ENCODE data around the gene LTBP3. TPM values are rescaled to one million over a fixed set of nuclear protein-coding genes. Genes with fewer than 3 reads are reported as not detected.

LTBP3 gene
- total RNA-seq, 2 donors from 2014 or later: 492 to 512 TPM

DNA sequence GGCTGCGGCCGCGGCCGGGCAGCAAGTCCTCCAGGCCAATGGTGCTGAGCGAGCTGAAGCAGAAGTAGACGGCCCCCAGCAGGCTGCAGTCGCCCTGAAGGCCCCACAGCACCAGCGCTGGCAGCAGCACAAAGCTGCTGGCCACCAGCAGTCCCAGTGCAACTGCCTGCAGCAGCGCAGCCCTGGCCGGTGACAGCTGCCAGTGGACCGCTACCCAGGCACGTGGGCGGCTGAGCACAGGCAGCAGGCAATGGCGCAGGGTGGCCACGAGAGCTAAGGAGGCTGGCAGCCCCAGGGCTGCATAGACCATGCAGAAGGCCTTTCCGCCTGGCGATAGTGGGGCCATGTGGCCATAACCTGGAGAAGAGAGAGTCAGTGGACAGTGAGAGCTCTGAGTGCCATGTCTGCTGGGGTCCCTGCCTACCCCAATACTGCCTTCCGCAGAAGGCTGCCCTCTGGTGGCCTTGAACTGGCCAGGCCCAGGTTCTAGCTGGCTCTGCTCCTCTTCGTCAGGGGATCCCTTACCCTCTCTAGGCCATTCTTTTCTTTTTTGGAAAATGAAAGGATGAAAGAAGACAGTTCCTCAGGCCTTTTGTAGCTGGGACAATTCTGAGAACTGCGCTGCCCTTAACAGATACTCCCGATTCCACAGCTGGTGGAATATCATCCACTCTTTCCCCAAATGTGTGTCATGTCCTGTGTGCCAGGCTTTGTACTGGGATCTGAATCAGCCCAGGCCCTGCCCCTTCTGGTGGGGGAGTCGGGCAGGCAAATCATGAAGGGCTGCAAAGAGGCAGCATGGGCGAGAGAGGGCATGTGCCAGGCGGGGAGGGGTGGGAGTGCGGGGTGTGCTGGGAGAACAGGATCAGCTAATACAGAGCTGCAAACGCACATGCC, 35.6 kb upstream of the LTBP3 start:
- Histone ChIP-seq H3K27me3 (replicated peaks; ENCODE audit: insufficient read depth) (no peaks in the 10 kb centered on the region), H3K9me3 (no peaks in the 10 kb centered on the region), H3K36me3 (peaks cover 34% of the 10 kb centered on the region), H3K27ac (peak overlapping the region in 1 of 2 donors; percentile 50), H3K4me3 (no peak overlapping the region), H3K4me1 (ENCODE audit: control insufficient read depth in 1 of 2, low read depth in 2 of 2) (peaks cover 0 to 14% of the 10 kb centered on the region in 2 donors)
- TF ChIP-seq, protein P1, sequence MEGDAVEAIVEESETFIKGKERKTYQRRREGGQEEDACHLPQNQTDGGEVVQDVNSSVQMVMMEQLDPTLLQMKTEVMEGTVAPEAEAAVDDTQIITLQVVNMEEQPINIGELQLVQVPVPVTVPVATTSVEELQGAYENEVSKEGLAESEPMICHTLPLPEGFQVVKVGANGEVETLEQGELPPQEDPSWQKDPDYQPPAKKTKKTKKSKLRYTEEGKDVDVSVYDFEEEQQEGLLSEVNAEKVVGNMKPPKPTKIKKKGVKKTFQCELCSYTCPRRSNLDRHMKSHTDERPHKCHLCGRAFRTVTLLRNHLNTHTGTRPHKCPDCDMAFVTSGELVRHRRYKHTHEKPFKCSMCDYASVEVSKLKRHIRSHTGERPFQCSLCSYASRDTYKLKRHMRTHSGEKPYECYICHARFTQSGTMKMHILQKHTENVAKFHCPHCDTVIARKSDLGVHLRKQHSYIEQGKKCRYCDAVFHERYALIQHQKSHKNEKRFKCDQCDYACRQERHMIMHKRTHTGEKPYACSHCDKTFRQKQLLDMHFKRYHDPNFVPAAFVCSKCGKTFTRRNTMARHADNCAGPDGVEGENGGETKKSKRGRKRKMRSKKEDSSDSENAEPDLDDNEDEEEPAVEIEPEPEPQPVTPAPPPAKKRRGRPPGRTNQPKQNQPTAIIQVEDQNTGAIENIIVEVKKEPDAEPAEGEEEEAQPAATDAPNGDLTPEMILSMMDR (IDR thresholded peaks at IDR 0.05): peak; percentile 74
- ATAC-seq (ENCODE audit: insufficient number of reproducible peaks, low FRiP score, low read depth) (no peak), DNase-seq (ENCODE audit: low spot score) (no peak)

DNA sequence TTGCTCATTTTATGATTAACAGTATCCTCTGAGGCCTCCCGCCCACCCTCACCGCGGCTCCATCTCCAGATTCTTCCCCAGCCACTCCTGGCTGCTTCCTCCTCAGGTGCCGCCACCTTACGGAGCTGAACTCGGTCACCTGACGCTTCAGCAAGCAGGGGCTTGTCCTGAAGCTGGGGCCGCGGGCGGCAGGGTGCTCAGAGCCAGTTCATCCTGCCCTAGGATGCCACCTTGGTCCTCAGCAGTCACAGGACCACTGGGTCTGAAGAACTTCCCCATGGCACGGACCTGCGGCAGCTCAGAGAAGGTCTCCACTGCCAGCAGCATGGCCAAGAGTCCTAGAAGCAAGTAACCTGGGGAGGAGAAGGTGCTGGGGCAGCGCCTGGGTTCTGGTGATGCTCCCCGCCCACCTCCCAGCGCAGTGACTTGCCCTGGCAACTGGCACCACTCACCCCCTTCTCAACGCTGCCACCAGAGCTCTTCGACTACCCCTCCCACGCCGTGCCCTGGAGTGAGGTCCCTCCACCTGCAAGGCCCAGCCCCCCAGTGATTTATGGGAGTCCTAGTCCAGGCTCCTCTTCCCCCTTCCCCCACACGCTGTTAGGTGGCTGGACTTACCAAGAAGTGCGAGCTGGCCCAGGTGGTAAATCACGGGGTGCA, 34.8 kb upstream of the LTBP3 start:
- no peak overlapping the region for H3K4me3 ChIP-seq
- peaks cover 27% of the 10 kb centered on the region for H3K36me3 ChIP-seq
- H3K4me1 ChIP-seq (ENCODE audit: control insufficient read depth in 1 of 2, low read depth in 2 of 2): peaks cover 5 to 22% of the 10 kb centered on the region in 2 donors
- ATAC-seq (ENCODE audit: insufficient number of reproducible peaks, low FRiP score, low read depth) (no peak), DNase-seq (ENCODE audit: low spot score) (no peak)
- H3K27ac ChIP-seq: peak overlapping the region in 1 of 2 donors; percentile 50
- TF ChIP-seq, protein P1 (IDR thresholded peaks at IDR 0.05): no peak
- no peaks in the 10 kb centered on the region for H3K27me3 ChIP-seq (replicated peaks; ENCODE audit: insufficient read depth)
- no peaks in the 10 kb centered on the region for H3K9me3 ChIP-seq

DNA sequence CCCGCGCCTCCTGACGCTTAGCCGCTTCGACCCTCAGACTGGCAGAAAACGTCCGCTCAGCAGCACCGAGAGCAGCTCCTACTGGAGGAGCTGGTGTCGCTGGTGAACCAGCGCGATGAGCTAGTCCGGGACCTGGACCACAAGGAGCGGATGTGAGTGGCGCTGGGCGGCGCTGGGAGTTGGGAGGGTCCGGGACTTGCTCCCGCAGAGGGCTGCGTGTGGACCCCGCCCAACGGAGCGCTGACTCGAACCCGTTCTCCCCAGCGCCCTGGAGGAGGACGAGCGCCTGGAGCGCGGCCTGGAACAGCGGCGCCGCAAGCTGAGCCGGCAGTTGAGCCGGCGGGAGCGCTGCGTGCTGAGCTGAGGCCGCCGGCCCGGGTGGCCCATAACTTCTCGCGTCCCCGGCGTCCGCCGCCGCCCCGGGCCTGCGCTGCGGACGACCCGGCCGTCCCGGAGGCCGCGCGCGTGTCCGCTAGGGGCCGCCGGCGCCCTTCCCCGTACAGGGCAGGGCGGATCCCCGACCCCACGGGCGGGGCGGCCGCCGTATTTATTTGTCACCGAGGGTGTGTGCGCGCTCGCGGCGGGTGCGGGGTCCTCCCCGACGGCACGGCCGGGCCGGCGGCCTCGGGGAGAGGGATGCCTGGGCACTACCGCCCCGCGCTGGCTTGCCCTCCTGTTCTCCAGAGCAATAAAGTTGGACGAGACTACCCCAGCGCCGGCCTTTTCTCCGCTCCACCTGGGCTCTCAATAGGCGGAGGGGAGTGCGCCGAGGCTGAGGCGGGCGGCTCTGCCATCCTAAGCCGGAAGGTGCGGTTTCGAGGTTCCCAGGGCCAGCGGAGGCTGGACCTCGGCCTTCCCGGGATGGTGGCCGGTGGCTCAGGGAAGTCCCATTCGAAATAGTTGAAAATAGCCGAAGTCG, 34.0 kb upstream of the LTBP3 start:
- ATAC-seq (ENCODE audit: insufficient number of reproducible peaks, low FRiP score, low read depth): no peak
- peaks cover 23% of the 10 kb centered on the region for H3K36me3 ChIP-seq
- H3K27ac ChIP-seq: no peak overlapping the region
- no peak overlapping the region for H3K4me3 ChIP-seq
- no peaks in the 10 kb centered on the region for H3K27me3 ChIP-seq (replicated peaks; ENCODE audit: insufficient read depth)
- H3K4me1 ChIP-seq (ENCODE audit: control insufficient read depth in 1 of 2, low read depth in 2 of 2): peaks cover 13 to 30% of the 10 kb centered on the region in 2 donors
- no peak for DNase-seq (ENCODE audit: low spot score)
- H3K9me3 ChIP-seq: no peaks in the 10 kb centered on the region
- TF ChIP-seq, protein P1 (IDR thresholded peaks at IDR 0.05): no peak

DNA sequence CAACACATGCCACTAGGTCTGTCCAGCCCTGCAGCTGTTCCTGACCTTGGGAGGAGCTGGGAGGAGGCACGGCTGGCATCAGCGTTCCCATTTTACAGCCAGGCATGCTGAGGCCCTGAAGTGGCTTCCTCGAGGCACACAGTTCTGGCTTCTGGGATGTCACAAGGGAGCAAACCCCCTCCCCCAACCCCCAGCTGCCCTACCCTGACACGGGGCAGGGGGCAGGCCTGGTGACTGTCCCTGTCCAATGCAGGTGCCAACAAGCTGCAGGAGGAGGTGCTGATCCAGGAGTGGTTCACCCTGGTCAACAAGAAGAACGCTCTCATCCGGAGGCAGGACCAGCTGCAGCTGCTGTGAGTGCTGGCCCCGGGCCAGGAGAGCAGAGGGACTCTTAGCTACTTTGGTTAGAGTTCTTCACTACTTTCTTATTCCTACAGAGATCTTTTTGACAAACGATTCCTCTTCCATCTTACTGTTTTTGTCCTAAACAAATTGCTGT, 32.1 kb upstream of the LTBP3 start:
- peaks cover 24 to 49% of the 10 kb centered on the region in 2 donors for H3K4me1 ChIP-seq (ENCODE audit: control insufficient read depth in 1 of 2, low read depth in 2 of 2)
- TF ChIP-seq, protein P1 (IDR thresholded peaks at IDR 0.05): no peak
- no peak overlapping the region for H3K27ac ChIP-seq
- ATAC-seq (ENCODE audit: insufficient number of reproducible peaks, low FRiP score, low read depth) (no peak), DNase-seq (ENCODE audit: low spot score) (no peak)
- no peak overlapping the region for H3K4me3 ChIP-seq
- H3K36me3 ChIP-seq: peaks cover 34% of the 10 kb centered on the region
- no peaks in the 10 kb centered on the region for H3K27me3 ChIP-seq (replicated peaks; ENCODE audit: insufficient read depth)
- no peaks in the 10 kb centered on the region for H3K9me3 ChIP-seq
